ENCODE measurements around the gene AEBP1.

The AEBP1 gene

DNA sequence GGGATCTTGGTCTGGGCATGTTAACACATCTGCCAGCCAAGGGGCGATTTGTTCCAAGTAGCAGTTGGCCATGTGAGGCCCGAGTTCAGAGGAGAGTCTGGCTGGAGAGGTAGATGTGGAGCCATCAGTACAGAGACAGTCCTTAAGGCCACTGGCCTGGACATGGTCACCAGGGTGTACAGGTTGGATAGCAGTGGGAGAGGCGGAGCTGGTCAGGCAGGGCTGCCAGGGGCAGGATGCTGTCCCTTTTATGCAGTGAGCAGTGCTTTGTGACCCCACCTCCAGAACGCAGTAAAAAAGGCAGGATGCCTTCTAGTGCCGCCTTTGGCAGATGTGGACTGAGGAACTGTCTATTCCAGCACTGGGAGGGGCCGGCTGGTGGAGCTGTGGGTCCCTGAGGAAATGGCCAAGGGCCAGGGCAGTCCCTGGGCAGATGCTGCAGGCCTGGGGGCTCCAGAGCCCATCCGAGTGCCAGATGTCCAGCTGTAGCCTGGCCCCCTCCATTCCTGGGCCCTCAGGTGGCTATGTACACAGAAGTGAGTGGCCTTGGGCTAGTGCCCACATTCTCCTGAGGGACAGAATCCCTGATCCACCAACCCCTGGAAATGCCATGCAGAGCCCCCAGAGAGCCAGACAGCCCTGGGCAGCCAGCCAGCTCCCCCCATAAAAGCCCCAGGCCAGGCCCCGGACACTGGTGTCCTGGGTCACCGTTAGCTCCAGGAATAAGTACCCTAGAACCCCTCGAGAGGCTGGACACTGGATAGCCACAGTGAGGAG is 54.1 kb downstream of the AEBP1 start:
- DNase-seq = no peak

DNA sequence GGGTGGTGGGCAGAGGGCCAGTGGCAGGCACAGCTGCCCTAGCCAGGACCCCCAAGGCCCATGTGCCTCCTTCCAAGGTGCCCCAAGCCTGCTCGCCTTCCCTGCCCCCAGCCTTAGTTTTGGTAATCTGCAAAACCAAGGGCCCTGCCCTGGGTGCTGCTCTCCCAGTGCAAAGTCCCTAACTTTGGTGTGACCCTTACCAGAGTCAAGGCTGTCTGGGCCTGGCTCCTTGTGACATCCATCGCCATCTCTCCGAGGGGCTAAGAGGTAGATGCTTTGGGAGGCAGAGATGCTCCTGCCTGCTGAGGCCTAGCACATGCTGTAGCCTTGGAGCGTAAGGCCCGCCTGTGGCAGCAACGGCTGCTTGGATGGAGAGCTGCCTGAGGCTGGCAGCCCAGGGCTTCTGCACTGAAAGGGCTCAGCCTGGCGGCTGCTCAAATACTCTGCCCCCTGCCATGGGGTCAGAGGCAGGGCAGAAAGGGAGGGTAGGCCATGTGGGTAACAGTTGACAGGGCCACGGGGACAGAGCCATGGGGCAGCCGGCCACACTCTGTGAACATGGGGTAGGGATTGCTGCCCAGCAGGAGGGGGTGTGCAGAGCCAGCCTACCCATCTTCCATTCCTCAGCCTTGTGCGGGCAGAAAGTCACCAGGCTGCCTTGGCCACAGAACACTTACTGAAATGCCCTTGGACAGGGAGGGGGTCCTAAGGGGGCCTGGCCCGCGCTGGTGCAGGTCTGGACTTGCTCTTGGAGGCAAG is 54.9 kb downstream of the AEBP1 start:
- no peak for DNase-seq

DNA sequence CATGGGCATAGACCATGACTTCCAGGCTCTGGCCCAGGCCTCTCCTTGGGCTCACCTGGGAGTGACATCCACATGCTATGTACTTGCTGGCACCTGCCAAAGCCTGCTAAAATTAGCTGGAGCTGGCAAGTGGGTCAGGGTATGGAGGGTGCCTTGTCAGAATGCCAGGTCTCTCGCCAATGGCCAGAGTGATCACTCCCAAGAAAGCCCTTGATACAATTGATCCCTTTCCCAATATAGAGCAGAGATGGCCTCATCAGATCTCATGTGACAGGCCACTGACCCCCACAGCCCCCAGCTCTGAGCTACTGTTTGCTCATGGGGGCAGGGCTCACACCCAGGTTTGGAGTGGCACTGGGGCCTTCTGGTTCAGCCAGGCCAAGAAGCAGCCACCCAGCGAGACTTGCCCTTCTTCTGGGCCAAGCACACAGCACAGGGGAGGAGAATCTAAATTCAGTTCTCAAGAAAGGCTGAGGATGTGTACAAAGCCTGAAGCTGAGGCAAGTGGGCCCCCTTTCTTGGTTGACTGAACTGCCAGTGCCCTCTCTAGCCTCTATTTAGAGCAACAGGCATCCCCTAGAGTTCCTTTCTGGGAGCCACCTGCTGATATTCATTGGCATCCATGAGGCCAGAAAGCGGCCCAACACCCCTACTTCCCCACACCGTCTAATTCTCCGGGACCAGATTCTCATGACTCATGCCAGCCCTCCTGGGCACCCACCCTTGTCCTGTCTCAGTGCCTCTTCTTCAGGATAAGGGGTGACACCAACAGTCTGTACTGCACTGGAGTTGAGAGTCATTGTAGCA is 55.9 kb downstream of the AEBP1 start:
- no peak for DNase-seq

DNA sequence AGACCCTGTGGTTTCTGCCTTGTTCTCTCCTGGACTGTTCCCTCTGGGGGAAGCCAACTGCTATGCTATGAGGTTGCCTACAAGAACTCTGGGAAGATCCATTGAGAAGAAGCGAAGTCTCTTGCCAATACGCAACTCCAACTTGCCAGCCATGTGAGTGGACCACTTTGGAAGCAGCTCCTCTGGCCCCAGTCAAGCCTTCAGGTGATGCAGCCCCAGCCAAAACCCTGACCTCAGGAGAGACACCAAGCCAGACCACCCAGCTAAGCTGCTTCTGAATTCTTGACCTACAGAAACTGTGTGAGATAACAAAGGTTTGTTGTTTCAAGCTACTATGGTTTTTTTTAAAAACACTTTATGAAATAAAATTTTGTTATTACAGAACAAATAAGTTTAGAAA is 57.2 kb downstream of the AEBP1 start:
- DNase-seq = no peak

DNA sequence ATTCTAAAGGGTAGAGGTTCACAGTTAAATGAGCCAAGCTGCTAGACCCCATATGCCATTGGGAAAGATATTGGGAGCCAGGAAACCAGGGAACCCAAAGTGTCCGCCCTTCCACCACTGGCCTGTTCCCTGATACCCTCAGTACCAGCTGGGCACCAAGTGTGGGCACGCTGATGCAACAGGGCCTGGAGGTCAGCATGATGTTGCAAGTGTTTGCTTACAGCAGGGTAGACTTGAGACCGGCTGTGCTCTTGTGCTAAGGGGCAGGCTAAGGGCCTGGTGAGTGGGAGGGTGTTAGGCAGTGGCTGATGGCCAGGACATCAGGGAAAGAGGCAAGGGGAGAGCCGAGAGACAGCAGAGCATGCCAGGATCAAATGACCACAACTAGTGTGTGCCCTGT is 58.0 kb downstream of the AEBP1 start:
- no peak for DNase-seq

DNA sequence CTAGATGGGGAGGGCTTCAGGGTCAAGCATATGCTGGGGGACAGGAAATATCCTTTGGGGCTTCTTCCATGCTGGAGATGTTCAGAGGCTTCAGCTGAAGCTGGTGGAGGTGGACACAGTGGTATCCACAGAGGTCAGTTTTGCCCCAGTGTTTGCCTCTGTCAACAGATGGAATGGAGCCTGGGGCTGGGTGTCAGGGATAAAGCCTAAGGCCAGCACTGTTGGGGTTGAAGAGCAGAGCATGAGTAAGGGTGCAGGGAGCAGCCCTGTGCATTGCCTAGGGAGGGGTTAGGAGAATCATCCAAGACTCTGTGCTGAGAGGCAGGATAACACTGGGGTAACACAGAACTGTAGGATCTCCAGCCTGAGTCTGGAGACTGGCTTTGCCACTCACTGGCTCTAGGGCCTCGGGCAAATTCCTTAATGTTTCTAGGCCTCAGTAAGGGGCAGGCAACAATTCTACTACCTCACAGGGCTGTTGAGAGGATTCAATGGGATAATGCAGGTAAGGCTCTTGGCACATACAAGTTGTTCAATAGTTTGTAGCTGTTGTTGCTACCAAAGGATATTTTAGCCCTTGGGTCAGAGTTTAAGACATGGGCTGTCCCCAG is 58.7 kb downstream of the AEBP1 start:
- DNase-seq = no peak

DNA sequence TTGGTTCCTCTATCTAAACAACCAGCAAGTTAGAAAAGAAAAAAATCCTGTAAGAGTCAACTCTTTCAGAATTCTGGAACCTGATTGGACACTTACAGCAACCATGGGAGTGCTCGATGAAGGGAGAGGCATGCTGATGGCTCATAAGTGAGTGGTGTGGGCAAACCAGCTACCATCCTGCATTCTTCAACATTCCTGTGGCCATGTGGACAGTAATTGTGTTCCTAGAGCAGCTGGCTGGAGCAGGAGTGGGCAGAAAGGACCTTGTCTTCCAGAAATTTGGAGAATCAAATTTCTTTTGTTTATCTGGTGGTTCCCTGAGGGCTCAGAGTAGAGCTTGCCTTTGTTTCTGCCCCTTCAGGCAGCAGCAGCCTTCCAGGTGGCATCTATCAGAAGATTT is 59.4 kb downstream of the AEBP1 start:
- DNase-seq = no peak

Data from CD4-positive, alpha-beta T cell treated with Interleukin-4 for 4 hours (primary cell).